GM12872 (cell line): ENCODE data around the gene SELENOM.

ENCODE experiments used
- TF ChIP-seq, protein P1 (sequence below): IDR thresholded peaks from 3 replicates; pipeline ENCODE4 v1.5.1; 2011; ENCODE audit warnings: low read depth, mild to moderate bottlenecking, low read length, moderate library complexity; ENCODE audit not compliant: insufficient read depth

SELENOM gene

DNA sequence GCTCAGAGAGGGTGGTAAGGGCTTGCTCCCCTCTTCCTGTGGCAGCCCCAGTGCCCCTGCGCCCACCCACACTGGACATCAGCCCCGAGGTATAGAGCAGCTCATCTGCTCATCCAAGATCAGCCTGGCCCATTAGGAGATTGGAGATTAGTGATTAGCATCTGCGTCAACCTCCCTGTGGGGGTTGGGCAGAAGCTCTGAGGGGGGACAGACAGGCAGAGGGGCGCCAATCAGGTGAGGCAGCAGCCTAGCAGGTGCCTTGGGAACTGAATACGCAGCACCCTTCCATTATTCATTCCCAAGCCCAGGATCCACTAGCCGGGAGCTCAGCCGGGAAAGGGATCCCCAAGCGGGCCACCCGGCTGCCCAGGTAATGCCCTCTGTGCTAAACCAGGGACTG lies 15.2 kb downstream of the SELENOM start:
- TF ChIP-seq, protein P1, sequence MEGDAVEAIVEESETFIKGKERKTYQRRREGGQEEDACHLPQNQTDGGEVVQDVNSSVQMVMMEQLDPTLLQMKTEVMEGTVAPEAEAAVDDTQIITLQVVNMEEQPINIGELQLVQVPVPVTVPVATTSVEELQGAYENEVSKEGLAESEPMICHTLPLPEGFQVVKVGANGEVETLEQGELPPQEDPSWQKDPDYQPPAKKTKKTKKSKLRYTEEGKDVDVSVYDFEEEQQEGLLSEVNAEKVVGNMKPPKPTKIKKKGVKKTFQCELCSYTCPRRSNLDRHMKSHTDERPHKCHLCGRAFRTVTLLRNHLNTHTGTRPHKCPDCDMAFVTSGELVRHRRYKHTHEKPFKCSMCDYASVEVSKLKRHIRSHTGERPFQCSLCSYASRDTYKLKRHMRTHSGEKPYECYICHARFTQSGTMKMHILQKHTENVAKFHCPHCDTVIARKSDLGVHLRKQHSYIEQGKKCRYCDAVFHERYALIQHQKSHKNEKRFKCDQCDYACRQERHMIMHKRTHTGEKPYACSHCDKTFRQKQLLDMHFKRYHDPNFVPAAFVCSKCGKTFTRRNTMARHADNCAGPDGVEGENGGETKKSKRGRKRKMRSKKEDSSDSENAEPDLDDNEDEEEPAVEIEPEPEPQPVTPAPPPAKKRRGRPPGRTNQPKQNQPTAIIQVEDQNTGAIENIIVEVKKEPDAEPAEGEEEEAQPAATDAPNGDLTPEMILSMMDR = no peak

GRCh38 chr22:31091106-31091975 lies 16.0 kb downstream of the SELENOM start:
- TF ChIP-seq, protein P1 = no peak

DNA sequence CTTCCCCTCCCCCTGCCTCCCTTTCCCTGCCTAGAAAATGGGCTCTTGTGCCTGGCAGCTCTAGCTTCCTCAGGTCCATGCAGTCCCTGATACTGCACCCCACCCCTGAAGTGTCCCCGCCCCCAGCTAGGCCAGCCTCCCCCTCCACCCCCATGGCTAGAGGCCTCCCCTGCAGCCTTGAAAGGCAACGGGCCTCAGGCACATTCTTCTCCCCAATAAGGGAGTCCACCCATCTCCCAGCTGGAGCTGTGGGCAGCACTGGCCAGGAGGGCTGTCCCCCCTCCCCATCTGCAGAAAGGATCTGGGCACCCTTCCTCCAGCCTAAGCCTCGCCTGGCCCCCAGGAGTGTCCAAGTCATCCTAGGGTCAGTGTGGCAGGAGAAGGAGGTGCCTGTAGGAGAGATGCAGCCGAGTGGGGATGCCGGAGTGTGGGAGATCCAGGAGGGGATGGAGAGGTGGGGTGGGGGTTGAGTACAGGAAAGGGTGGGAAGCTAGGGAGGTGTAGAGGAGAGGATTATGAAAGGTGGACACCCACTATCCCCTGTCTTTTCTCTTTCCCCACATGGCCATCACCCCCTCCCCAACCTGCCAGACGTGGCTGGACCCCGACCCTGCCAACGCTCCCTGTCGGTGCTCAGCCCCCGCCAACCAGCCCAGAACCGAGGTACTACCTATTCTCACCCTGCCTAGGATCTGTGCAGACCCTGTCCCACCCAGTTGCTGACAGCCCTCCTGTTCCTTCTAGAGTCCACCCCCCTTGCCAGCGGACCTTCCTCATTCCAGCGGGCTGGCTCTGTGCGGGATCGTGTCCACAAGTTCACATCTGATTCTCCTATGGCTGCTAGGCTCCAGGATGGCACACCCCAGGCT lies 16.9 kb downstream of the SELENOM start:
- TF ChIP-seq, protein P1 = no peak

DNA sequence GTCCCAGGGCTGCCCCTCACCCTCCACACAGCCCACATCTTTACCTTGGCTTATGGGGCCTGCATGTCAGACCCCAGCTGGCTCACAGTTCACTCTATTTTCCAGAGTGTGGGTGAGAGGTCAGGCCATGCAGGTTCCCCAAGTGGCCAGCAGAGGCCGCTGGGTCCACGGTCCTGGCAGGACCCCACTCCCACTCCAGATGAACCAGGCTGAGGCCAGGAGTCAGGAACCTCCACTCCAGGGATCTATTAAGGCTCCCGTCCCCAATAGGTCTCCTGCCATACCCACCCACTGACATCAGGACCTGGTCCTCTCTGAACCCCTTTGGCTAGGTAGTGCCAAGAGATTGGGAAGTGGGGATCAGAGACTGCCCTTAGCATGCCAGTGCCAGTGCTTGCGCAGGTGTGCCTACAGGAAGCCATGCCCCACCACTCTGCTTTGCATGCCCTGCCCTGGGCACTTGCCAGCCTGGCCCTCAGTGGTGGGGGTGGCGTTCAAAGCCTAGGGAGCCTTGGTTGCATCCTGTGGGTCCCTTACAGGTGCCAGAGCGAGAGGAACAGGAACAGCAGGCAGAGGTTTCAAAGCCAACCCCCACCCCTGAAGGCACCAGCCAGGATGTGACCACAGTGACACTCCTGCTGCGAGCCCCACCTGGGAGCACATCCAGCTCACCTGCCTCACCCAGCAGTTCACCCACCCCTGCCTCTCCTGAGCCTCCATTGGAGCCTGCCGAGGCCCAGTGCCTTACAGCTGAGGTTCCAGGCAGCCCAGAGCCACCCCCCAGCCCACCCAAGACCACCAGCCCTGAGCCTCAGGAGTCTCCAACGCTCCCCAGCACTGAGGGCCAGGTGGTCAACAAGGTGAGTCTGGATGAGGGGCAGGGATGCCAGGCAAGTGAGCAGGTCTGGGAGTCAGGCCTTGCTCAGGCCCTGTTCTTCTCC lies 17.9 kb downstream of the SELENOM start:
- TF ChIP-seq, protein P1 = peak; percentile 96

DNA sequence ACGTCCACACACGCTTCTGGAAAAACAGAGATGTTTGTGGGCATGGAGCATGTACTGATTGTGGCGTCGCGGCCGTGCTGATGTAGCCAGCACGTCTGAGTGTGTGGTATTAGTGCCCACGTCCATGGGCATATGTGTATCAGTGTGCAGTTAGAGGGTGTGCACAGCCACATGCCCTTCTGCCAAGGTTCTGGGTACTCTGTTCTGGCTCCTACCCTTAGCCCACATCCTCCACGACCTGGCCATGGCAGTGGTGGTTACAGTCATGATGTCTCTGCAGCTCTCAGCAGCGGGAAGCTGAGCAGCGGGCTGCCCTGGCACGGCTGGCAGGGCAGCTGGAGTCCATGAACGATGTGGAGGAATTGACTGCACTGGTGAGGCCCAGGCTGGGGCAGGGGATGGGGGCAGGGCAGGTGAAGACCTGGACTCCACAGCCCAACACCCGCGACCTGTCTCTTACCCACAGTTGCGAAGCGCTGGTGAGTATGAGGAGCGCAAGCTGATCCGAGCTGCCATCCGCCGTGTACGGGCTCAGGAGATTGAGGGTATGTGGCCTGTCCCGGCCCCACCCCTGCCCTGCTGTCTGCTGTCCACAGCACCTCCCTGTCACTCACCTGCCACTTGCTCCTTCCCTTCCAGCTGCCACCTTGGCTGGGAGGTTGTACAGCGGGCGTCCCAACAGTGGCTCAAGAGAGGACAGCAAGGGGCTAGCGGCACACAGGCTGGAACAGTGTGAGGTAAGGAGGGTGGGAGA lies 19.0 kb downstream of the SELENOM start:
- TF ChIP-seq, protein P1 = no peak

DNA sequence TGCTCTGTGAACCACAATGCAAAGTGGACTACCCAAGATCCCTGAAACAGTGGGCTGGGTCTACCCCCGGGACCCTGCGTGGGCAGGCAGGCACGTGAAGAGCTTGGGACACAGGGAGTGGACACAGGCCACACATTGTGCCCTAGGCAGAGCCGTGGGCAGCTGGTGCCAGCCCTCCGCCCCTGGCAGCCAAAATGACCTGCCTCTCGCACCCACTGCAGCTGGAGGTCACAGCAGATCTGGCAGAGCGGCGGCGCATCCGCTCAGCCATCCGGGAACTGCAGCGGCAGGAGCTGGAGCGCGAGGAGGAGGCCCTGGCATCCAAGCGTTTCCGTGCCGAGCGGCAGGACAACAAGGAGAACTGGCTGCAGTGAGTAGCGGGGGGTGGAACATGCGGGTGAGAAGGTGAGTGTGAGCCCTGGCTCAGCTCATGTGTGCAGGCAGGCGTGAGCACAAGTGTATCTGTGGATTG lies 19.6 kb downstream of the SELENOM start:
- TF ChIP-seq, protein P1 = no peak
